Gastrocnemius medialis (tissue), 4 donors: ENCODE results near the gene COASY.

Source experiments
- CTCF ChIP-seq, 5 experiments: fragments of 450-650 bp in 3 of 5; fragments of 200-600 bp in 2 of 5; sonication (generic) in 2 of 5; IDR thresholded peaks in 4 of 5; conservative IDR thresholded peaks in 1 of 5; 1 replicate in 4 of 5; 2 replicates in 1 of 5; pipeline ENCODE4 v1.5.1; 2016 to 2019; ENCODE audit warnings: antibody characterized with exemption in 5 of 5, mild to moderate bottlenecking in 3 of 5, moderate library complexity in 3 of 5
- POLR2A ChIP-seq, 2 donors: fragments of 450-650 bp; IDR thresholded peaks; one replicate each; pipeline ENCODE4 v1.6.1; 2017; ENCODE audit warnings: antibody characterized with exemption in 2 of 2, mild to moderate bottlenecking in 2 of 2, moderate library complexity in 2 of 2

DNA sequence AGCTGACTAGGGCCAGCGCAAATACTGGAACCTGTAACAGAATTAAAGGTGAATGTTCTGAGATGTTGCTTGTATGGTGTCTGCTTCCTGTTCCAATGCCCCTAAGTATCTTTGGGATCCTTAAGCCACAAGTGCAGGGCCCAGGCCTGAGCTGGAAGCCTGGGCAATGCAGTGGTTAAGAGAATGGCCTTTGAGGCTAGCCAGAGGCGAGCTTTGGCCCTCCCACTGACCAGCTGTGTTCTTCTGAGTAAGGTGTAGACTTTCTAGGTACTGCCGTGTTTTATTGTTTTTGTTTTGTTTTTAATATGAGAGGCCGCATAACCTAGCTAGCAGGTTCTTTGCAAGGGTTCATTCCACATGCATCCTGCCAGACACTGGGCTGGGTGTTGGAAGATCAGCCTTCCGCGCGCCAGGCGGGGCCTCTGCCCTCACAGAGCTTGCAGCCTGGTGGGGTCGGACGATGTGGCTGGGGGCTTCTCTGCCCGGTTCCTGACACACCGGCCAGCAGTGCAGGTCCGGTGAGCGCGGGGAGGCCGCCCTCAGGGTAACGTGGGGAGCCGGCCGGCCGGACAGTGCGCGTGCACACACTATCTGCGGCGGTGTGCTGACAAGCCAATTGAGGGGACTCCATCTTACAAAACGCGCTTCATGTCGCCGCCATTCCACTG is 4.4 kb downstream of the COASY start:
- TF ChIP-seq CTCF (IDR thresholded peaks at IDR 0.05 in 4 of 5, conservative IDR thresholded peaks at IDR 0.05 in 1 of 5) (no peak), POLR2A (IDR thresholded peaks at IDR 0.05) (no peak)
